ENCODE measurements around the gene CD36.

The CD36 gene

DNA sequence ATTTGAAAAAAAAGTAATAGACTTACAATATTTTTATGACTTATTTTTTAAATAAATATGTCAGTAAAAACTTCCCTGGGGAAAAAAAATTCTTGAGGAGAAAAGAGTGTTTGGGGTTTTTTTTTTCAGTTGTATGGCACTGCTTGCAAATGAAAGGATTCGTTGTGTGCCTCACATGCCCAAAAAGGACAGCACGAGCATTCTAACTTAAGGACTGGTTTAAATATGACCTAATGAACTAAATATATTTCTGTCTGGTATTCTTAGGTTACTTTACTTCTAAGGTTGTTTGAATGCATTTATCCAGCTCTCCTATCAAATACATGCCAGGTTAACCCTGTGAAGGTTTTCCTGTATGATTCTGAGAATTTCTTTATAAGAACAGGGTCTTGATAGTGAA, 988 bp upstream of the CD36 start:
- TF ChIP-seq, protein P1, sequence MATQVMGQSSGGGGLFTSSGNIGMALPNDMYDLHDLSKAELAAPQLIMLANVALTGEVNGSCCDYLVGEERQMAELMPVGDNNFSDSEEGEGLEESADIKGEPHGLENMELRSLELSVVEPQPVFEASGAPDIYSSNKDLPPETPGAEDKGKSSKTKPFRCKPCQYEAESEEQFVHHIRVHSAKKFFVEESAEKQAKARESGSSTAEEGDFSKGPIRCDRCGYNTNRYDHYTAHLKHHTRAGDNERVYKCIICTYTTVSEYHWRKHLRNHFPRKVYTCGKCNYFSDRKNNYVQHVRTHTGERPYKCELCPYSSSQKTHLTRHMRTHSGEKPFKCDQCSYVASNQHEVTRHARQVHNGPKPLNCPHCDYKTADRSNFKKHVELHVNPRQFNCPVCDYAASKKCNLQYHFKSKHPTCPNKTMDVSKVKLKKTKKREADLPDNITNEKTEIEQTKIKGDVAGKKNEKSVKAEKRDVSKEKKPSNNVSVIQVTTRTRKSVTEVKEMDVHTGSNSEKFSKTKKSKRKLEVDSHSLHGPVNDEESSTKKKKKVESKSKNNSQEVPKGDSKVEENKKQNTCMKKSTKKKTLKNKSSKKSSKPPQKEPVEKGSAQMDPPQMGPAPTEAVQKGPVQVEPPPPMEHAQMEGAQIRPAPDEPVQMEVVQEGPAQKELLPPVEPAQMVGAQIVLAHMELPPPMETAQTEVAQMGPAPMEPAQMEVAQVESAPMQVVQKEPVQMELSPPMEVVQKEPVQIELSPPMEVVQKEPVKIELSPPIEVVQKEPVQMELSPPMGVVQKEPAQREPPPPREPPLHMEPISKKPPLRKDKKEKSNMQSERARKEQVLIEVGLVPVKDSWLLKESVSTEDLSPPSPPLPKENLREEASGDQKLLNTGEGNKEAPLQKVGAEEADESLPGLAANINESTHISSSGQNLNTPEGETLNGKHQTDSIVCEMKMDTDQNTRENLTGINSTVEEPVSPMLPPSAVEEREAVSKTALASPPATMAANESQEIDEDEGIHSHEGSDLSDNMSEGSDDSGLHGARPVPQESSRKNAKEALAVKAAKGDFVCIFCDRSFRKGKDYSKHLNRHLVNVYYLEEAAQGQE (IDR thresholded peaks at IDR 0.05; ENCODE audit: insufficient read depth in 1 of 2, low read depth in 2 of 2, low read length in 2 of 2) = no peak
- TF ChIP-seq SIN3A (IDR thresholded peaks at IDR 0.05; ENCODE audit: borderline replicate concordance, insufficient read depth, low read length) (no peak), POLR2AphosphoS5 (IDR thresholded peaks at IDR 0.05; ENCODE audit: low read depth, low read length) (no peak), TAF1 (IDR thresholded peaks at IDR 0.05; ENCODE audit: borderline replicate concordance, insufficient read depth, low read length) (no peak), FOXP2 (optimal IDR thresholded peaks at IDR 0.05; ENCODE audit: borderline replicate concordance, extremely low read depth, extremely low read length, insufficient read depth) (no peak)

DNA sequence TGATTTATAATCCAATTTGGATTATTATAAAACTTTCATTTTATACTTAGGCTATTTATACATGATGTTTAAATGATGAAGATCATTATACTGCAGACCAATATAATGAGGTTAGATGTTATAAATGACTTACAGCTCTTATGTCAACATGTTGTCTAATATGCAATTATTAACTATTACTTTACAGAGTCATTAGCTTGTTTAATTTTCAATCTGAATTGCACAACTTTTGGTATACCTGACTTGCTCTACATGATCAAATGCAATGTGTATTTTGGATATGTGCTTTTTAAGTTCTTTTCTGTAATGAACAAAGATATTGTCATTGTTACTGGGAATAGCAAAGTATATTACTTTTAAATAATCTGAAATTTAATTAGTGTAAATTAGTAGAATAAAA, 569 bp downstream of the CD36 start:
- TF ChIP-seq TAF1 (IDR thresholded peaks at IDR 0.05; ENCODE audit: borderline replicate concordance, insufficient read depth, low read length) (no peak), POLR2AphosphoS5 (IDR thresholded peaks at IDR 0.05; ENCODE audit: low read depth, low read length) (no peak), FOXP2 (optimal IDR thresholded peaks at IDR 0.05; ENCODE audit: borderline replicate concordance, extremely low read depth, extremely low read length, insufficient read depth) (no peak), SIN3A (IDR thresholded peaks at IDR 0.05; ENCODE audit: borderline replicate concordance, insufficient read depth, low read length) (no peak)
- TF ChIP-seq, protein P1 (IDR thresholded peaks at IDR 0.05; ENCODE audit: insufficient read depth in 1 of 2, low read depth in 2 of 2, low read length in 2 of 2) = no peak

- TF ChIP-seq POLR2AphosphoS5 (IDR thresholded peaks at IDR 0.05; ENCODE audit: low read depth, low read length) (no peak), SIN3A (IDR thresholded peaks at IDR 0.05; ENCODE audit: borderline replicate concordance, insufficient read depth, low read length) (no peak), FOXP2 (optimal IDR thresholded peaks at IDR 0.05; ENCODE audit: borderline replicate concordance, extremely low read depth, extremely low read length, insufficient read depth) (no peak), TAF1 (IDR thresholded peaks at IDR 0.05; ENCODE audit: borderline replicate concordance, insufficient read depth, low read length) (no peak)
- TF ChIP-seq, protein P1 (IDR thresholded peaks at IDR 0.05; ENCODE audit: insufficient read depth in 1 of 2, low read depth in 2 of 2, low read length in 2 of 2) = no peak
Measured at GRCh38 chr7:80640846-80641245, 2.4 kb downstream of the CD36 start.

GRCh38 chr7:80641548-80641947, 3.1 kb downstream of the CD36 start:
- TF ChIP-seq FOXP2 (optimal IDR thresholded peaks at IDR 0.05; ENCODE audit: borderline replicate concordance, extremely low read depth, extremely low read length, insufficient read depth) (no peak), SIN3A (IDR thresholded peaks at IDR 0.05; ENCODE audit: borderline replicate concordance, insufficient read depth, low read length) (no peak), TAF1 (IDR thresholded peaks at IDR 0.05; ENCODE audit: borderline replicate concordance, insufficient read depth, low read length) (no peak), POLR2AphosphoS5 (IDR thresholded peaks at IDR 0.05; ENCODE audit: low read depth, low read length) (no peak)
- TF ChIP-seq, protein P1 (IDR thresholded peaks at IDR 0.05; ENCODE audit: insufficient read depth in 1 of 2, low read depth in 2 of 2, low read length in 2 of 2) = no peak

GRCh38 chr7:80642871-80643270, 4.4 kb downstream of the CD36 start:
- TF ChIP-seq POLR2AphosphoS5 (IDR thresholded peaks at IDR 0.05; ENCODE audit: low read depth, low read length) (no peak), TAF1 (IDR thresholded peaks at IDR 0.05; ENCODE audit: borderline replicate concordance, insufficient read depth, low read length) (no peak), SIN3A (IDR thresholded peaks at IDR 0.05; ENCODE audit: borderline replicate concordance, insufficient read depth, low read length) (no peak), FOXP2 (optimal IDR thresholded peaks at IDR 0.05; ENCODE audit: borderline replicate concordance, extremely low read depth, extremely low read length, insufficient read depth) (no peak)
- TF ChIP-seq, protein P1 (IDR thresholded peaks at IDR 0.05; ENCODE audit: insufficient read depth in 1 of 2, low read depth in 2 of 2, low read length in 2 of 2) = no peak

Data from PFSK-1 (cell line).